Astrocyte (in vitro differentiated cells and primary cell): ENCODE data around the gene EMC8.

Experiments
- EZH2 ChIP-seq: IDR thresholded peaks from 2 replicates; pipeline ENCODE4 v1.6.1; 2012; ENCODE audit warnings: mild to moderate bottlenecking, low read length, inconsistent platforms; ENCODE audit not compliant: insufficient read depth
- TF ChIP-seq, protein P1 (sequence below): IDR thresholded peaks from 2 replicates; pipeline ENCODE4 v1.5.1; 2011; ENCODE audit warnings: low read depth, mild to moderate bottlenecking, inconsistent platforms, low read length, moderate library complexity; ENCODE audit not compliant: insufficient read depth

DNA sequence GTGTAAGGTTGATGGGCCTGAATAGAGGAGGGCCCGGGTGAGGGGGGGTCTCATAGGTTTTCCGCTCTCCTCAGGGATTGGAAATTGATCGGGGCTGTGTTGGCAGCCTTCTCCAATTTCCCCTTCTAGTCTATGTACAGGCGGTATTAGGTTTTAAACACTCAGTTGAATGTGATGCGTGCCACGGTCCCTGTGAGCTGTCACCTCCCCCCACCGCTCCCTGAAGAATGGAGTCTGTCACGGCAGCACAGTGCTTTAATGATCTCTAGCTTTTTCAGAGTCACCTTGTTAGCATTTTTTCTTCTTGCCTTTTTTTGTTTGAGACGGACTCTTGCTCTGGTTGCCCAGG lies 951 bp upstream of the EMC8 start:
- TF ChIP-seq, protein P1, sequence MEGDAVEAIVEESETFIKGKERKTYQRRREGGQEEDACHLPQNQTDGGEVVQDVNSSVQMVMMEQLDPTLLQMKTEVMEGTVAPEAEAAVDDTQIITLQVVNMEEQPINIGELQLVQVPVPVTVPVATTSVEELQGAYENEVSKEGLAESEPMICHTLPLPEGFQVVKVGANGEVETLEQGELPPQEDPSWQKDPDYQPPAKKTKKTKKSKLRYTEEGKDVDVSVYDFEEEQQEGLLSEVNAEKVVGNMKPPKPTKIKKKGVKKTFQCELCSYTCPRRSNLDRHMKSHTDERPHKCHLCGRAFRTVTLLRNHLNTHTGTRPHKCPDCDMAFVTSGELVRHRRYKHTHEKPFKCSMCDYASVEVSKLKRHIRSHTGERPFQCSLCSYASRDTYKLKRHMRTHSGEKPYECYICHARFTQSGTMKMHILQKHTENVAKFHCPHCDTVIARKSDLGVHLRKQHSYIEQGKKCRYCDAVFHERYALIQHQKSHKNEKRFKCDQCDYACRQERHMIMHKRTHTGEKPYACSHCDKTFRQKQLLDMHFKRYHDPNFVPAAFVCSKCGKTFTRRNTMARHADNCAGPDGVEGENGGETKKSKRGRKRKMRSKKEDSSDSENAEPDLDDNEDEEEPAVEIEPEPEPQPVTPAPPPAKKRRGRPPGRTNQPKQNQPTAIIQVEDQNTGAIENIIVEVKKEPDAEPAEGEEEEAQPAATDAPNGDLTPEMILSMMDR = no peak
- no peak for TF ChIP-seq EZH2
